GM12801 (cell line): ENCODE data around the gene SPAG7.

Source experiments
- CTCF ChIP-seq: IDR thresholded peaks from one replicate; pipeline ENCODE4 v1.5.1; 2011; ENCODE audit warnings: control low read depth; ENCODE audit not compliant: insufficient read length; ENCODE audit errors: extremely low read depth

Gene SPAG7

GRCh38 chr17:4953451-4953961, 14.1 kb downstream of the SPAG7 start:
- no peak for TF ChIP-seq CTCF

GRCh38 chr17:4951486-4951885, 16.1 kb downstream of the SPAG7 start:
- no peak for TF ChIP-seq CTCF

- TF ChIP-seq CTCF: no peak
Measured at GRCh38 chr17:4950746-4951204, 16.8 kb downstream of the SPAG7 start, which contains the start of gene ENO3. Gene ENO3 (plus strand): TSS chr17:4951119. CDS start chr17:4951830, 711 bp downstream.

GRCh38 chr17:4950075-4950745, 17.4 kb downstream of the SPAG7 start:
- no peak for TF ChIP-seq CTCF

GRCh38 chr17:4949321-4950074, 18.1 kb downstream of the SPAG7 start:
- TF ChIP-seq CTCF: no peak

GRCh38 chr17:4948931-4949320, 18.7 kb downstream of the SPAG7 start:
- no peak for TF ChIP-seq CTCF

- no peak for TF ChIP-seq CTCF
Measured at GRCh38 chr17:4948166-4948930, 19.3 kb downstream of the SPAG7 start, which contains the start of gene PFN1. Gene PFN1 (minus strand): TSS chr17:4948530. CDS start chr17:4948394, 136 bp downstream.
